LNCAP (cell line): ENCODE results near the gene FRMPD1.
A peak's percentile ranks its signal among the peaks of the same experiment; 100 is the strongest.

Experiments
- TF ChIP-seq, protein P1 (sequence below): fragments of 450-650 bp; IDR thresholded peaks from 2 replicates; pipeline ENCODE4 v1.5.1; 2017; ENCODE audit warnings: mild to moderate bottlenecking

FRMPD1 gene

DNA sequence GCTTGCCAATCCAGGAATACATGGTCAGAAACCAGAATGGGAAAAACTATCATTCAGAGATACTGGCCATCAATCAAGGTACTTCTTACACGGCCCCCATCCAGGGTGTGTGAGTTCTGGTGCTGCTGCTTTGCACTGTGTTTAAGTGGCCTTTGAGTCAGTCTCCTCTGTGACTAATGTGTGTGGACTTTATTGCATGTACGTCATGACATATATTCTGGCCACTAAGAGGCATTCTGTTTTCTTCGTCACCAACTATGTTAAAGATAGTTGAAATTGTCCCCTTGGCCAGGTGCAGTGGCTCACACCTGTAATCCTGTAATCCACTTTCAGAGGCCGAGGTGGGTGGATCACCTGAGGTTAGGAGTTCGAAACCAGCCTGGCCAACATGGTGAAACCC, 125.6 kb downstream of the FRMPD1 start:
- TF ChIP-seq, protein P1, sequence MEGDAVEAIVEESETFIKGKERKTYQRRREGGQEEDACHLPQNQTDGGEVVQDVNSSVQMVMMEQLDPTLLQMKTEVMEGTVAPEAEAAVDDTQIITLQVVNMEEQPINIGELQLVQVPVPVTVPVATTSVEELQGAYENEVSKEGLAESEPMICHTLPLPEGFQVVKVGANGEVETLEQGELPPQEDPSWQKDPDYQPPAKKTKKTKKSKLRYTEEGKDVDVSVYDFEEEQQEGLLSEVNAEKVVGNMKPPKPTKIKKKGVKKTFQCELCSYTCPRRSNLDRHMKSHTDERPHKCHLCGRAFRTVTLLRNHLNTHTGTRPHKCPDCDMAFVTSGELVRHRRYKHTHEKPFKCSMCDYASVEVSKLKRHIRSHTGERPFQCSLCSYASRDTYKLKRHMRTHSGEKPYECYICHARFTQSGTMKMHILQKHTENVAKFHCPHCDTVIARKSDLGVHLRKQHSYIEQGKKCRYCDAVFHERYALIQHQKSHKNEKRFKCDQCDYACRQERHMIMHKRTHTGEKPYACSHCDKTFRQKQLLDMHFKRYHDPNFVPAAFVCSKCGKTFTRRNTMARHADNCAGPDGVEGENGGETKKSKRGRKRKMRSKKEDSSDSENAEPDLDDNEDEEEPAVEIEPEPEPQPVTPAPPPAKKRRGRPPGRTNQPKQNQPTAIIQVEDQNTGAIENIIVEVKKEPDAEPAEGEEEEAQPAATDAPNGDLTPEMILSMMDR = no peak

DNA sequence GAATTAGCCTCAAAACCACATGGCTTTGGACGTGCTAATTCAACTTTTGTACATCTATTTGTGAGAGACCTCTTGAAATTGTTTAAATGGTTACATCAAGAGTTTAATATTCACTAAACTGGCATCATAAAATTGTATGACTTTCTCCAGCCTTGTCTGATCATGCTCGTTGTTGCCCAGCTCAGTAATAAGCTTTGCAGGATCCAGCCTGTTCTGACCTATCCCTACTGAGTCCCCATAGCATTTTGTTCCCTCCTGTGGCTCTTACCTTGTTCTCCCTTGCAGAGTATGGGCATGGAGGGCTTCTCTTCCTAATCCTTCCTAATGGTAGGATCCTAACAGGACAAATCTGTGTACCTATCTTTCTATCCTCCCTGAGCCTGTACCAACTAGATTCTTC, 127.8 kb downstream of the FRMPD1 start:
- TF ChIP-seq, protein P1 = no peak

DNA sequence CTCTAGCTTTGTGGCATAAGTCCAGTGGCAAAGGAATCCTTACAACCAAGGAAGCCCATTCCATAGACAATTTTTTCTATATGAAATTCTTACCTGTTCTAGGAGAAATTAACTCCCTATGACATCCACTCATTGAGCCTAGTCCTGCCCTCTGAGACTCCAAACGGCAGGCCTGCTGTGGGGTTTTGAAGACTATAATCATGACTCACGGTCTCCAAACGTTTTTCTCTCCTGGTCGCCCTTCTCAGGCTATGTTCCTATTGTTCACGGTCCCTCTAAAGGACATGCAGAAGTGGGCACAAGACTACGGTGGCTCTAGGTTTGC, 133.5 kb downstream of the FRMPD1 start:
- TF ChIP-seq, protein P1 = no peak

DNA sequence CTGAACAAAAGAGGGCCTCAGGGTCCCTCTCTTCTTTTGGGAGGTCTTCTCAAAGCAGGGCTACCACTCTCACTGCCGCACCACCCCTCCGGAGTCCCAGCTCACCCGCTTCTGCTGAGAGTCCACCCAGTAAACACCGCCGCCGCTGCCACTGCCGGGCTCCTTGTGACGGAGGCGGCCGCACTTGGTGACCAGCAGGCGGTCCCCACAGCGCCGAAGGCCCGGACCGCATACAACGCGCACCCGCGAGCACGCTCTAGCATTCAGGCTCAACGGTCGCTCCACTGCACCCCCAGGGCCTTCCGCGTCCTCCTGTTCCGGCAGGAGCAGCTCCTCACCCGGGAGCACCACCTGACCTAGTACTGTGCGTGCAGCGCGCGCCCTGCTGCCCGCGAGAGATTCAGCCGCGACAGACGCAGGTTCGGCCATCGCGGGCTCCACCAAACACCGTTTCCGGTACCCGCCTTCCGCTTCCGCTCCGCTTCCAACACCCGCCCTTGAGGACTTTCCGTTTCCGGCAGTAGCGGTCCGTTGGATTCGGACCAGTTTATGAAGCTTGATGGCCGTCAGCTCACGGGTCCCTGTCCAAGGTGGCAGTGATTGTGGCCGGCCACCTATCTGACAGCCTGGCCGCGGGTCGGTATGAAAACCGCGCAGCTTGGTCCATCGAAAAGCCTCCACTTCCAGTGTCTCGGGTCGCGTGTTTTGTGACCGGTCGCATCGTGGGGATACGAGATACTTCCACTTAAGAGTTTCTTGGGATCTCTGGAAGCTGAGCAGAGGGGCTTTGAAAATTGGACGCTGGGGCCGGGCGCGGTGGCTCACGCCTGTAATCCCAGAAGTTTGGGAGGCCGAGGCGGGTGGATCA, 134.1 kb downstream of the FRMPD1 start, which contains the start of gene EXOSC3:
Gene EXOSC3 (minus strand): TSS at position 449 of the 868 bp plus-strand sequence. CDS start 20 bp downstream, at position 429.
- TF ChIP-seq, protein P1 = 0 out of 2 replicates have a peak, but pooled peaks have one; percentile 17

DNA sequence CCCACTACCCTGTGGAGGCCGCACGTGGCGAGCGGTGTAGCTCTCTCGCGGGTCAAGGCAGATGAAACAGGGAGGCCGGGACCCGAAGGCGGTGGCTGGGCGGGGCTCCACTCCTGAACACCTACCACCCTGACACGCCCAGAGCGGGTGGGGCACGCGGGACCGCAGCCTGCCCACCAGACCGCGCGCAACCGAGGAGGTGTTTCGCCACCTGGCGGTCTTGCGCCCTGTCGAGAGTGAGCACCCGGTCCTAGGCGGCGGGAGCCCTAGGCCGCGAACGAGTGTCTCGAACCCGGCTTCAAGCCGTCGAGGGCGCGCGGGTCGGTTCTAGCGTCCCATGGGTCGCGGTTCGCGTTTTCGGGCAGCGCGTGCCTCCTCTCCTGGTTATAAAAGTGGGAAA, 136.3 kb downstream of the FRMPD1 start:
- TF ChIP-seq, protein P1 = no peak

DNA sequence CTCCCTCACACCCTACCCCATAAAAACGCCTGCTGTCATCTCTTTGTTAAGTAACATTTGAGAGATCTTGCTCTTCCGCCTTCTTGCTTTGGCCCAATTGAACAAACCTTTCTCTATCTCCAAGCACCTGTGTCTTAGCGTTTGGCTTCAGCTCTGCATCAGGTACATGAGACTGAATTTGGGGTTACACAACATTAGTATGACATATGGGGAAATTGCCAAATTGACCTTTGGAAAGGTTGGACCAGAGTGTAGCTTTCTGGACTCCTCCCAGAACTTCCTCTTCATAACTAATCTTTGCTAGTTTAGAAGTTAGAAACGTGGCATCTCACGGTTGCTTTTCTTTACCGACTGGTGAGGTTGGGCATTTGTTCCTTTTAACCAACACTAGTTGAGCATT, 137.6 kb downstream of the FRMPD1 start:
- TF ChIP-seq, protein P1 = no peak

DNA sequence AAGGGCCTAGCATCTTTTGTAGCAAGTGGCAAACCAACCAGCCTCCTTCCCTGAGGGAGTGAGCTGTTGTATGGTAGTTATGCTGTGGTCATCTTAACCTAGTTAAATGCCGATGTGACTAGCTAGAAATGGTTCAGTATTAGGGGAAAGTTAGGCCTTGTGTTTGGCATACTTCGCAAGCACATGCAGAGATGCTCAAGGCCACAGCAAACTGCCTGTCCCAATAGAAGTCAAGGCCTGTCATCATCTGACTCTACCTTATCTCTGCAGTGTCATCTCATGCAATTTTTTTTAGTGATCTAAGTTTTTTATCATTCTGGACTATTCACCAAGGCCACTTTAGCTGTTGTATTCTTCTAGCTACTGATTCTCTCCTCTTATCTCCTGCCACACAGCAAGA, 139.3 kb downstream of the FRMPD1 start:
- TF ChIP-seq, protein P1 = no peak
